SK-N-SH treated with all-trans-retinoic acid at 6 μM for 48 hours (cell line): ENCODE data around the gene F2RL2.

ENCODE experiments used
- ATAC-seq: fragments of 200-7000 bp; cut with Tn5 transposase; 3 replicates; pipeline ENCODE4 v1.9.1; 2020; ENCODE audit warnings: mild to moderate bottlenecking, moderate library complexity
- ARNTL ChIP-seq: fragments of 450-650 bp; formaldehyde crosslinking; IDR thresholded peaks from 2 replicates; pipeline ENCODE4 v1.5.0; 2020; ENCODE audit warnings: low read depth, mild to moderate bottlenecking, moderate library complexity, borderline replicate concordance
- BACH2 ChIP-seq: fragments of 250-450 bp; sonication (Bioruptor Pico); IDR thresholded peaks from 2 replicates; pipeline ENCODE4 v1.9.0; 2021; ENCODE audit warnings: mild to moderate bottlenecking, borderline replicate concordance
- CSDC2 ChIP-seq: fragments of 250-450 bp; sonication (Bioruptor Pico); IDR thresholded peaks from 2 replicates; pipeline ENCODE4 v1.5.0; 2020; ENCODE audit warnings: mild to moderate bottlenecking, moderate library complexity
- ESRRG ChIP-seq: fragments of 250-450 bp; sonication (Bioruptor Pico); IDR thresholded peaks from 2 replicates; pipeline ENCODE4 v1.6.1; 2021; ENCODE audit warnings: mild to moderate bottlenecking
- ISL1 ChIP-seq: fragments of 250-450 bp; sonication (Bioruptor Pico); IDR thresholded peaks from 2 replicates; pipeline ENCODE4 v2.1.2; 2022; ENCODE audit warnings: mild to moderate bottlenecking, moderate library complexity
- OSR1 ChIP-seq: fragments of 250-450 bp; sonication (Bioruptor Pico); IDR thresholded peaks from 2 replicates; pipeline ENCODE4 v1.8.0; 2022; ENCODE audit warnings: moderate library complexity, mild to moderate bottlenecking, inconsistent platforms
- PPARA ChIP-seq: fragments of 250-450 bp; sonication (Bioruptor Pico); IDR thresholded peaks from 2 replicates; pipeline ENCODE4 v1.5.0; 2020; ENCODE audit warnings: mild to moderate bottlenecking, borderline replicate concordance
- SNAI2 ChIP-seq: fragments of 250-450 bp; sonication (Bioruptor Pico); IDR thresholded peaks from 2 replicates; pipeline ENCODE4 v1.5.0; 2020; ENCODE audit warnings: mild to moderate bottlenecking, moderate library complexity
- TCF4 ChIP-seq: fragments of 250-450 bp; sonication (Bioruptor Pico); IDR thresholded peaks from 2 replicates; pipeline ENCODE4 v1.8.0; 2021; ENCODE audit warnings: mild to moderate bottlenecking, moderate library complexity, borderline replicate concordance
- TOX ChIP-seq: fragments of 250-450 bp; sonication (Bioruptor Pico); IDR thresholded peaks from 2 replicates; pipeline ENCODE4 v1.8.0; 2021; ENCODE audit warnings: mild to moderate bottlenecking, moderate library complexity, borderline replicate concordance
- ZFP3 ChIP-seq: fragments of 250-450 bp; sonication (Bioruptor Pico); IDR thresholded peaks from 2 replicates; pipeline ENCODE4 v1.5.0; 2020; ENCODE audit warnings: mild to moderate bottlenecking, moderate library complexity
- ZFP30 ChIP-seq: fragments of 450-650 bp; formaldehyde crosslinking; IDR thresholded peaks from 2 replicates; pipeline ENCODE4 v1.5.0; 2022; ENCODE audit warnings: mild to moderate bottlenecking, moderate library complexity
- ZNF565 ChIP-seq: fragments of 450-650 bp; formaldehyde crosslinking; conservative IDR thresholded peaks from 2 replicates; pipeline ENCODE4 v1.5.0; 2020; ENCODE audit warnings: low read depth, mild to moderate bottlenecking, moderate library complexity
- ZNF8 ChIP-seq: fragments of 450-650 bp; formaldehyde crosslinking; IDR thresholded peaks from 2 replicates; pipeline ENCODE4 v1.5.0; 2020; ENCODE audit warnings: mild to moderate bottlenecking, moderate library complexity
- TF ChIP-seq, protein P1 (sequence below): fragments of 250-450 bp; sonication (Bioruptor Pico); IDR thresholded peaks from 2 replicates; pipeline ENCODE4 v1.5.0; 2020; ENCODE audit warnings: mild to moderate bottlenecking, moderate library complexity
- TF ChIP-seq, protein P2 (sequence below): fragments of 250-450 bp; sonication (Bioruptor Pico); IDR thresholded peaks from 2 replicates; pipeline ENCODE4 v1.5.1; 2021; ENCODE audit warnings: mild to moderate bottlenecking, moderate library complexity
- TF ChIP-seq, protein P3 (sequence below): fragments of 250-450 bp; sonication (Bioruptor Pico); IDR thresholded peaks from 2 replicates; pipeline ENCODE4 v1.8.0; 2021; ENCODE audit warnings: low read depth, mild to moderate bottlenecking, moderate library complexity, borderline replicate concordance
- TF ChIP-seq, protein P4 (sequence below): fragments of 250-450 bp; sonication (Bioruptor Pico); IDR thresholded peaks from 2 replicates; pipeline ENCODE4 v1.8.0; 2020; ENCODE audit warnings: mild to moderate bottlenecking, moderate library complexity, borderline replicate concordance

Gene F2RL2

DNA sequence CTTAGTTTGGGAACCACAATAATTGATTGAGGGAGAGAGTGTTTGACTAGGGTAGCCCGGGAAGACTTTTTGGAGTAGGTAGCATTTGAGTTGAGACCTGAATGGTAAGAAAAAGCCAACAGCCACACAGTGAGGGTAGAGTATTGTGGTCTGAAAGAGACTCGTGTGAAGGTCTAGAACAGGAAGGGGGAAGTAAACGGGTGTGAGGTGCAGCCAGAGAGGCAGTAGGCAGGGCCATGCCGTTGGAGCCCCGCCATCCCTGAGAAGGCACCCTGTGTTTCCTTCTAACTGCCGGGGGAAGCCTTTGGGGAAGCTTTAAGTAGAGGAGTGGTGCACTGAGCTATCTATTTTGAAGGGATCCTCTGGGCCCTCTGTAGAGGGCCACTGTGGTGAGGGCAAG, 3.5 kb upstream of the F2RL2 start:
- no peak for TF ChIP-seq OSR1 (CRISPR knock-in tag)
- no peak for TF ChIP-seq ISL1 (CRISPR knock-in tag)
- TF ChIP-seq ZFP3 (CRISPR knock-in tag): no peak
- no peak for TF ChIP-seq PPARA
- no peak for TF ChIP-seq SNAI2 (CRISPR knock-in tag)
- TF ChIP-seq, protein P1, sequence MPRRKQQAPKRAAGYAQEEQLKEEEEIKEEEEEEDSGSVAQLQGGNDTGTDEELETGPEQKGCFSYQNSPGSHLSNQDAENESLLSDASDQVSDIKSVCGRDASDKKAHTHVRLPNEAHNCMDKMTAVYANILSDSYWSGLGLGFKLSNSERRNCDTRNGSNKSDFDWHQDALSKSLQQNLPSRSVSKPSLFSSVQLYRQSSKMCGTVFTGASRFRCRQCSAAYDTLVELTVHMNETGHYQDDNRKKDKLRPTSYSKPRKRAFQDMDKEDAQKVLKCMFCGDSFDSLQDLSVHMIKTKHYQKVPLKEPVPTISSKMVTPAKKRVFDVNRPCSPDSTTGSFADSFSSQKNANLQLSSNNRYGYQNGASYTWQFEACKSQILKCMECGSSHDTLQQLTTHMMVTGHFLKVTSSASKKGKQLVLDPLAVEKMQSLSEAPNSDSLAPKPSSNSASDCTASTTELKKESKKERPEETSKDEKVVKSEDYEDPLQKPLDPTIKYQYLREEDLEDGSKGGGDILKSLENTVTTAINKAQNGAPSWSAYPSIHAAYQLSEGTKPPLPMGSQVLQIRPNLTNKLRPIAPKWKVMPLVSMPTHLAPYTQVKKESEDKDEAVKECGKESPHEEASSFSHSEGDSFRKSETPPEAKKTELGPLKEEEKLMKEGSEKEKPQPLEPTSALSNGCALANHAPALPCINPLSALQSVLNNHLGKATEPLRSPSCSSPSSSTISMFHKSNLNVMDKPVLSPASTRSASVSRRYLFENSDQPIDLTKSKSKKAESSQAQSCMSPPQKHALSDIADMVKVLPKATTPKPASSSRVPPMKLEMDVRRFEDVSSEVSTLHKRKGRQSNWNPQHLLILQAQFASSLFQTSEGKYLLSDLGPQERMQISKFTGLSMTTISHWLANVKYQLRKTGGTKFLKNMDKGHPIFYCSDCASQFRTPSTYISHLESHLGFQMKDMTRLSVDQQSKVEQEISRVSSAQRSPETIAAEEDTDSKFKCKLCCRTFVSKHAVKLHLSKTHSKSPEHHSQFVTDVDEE (CRISPR knock-in tag): no peak
- no peak for TF ChIP-seq ZNF8 (CRISPR knock-in tag)
- no peak for TF ChIP-seq ZNF565 (CRISPR knock-in tag)
- TF ChIP-seq, protein P2, sequence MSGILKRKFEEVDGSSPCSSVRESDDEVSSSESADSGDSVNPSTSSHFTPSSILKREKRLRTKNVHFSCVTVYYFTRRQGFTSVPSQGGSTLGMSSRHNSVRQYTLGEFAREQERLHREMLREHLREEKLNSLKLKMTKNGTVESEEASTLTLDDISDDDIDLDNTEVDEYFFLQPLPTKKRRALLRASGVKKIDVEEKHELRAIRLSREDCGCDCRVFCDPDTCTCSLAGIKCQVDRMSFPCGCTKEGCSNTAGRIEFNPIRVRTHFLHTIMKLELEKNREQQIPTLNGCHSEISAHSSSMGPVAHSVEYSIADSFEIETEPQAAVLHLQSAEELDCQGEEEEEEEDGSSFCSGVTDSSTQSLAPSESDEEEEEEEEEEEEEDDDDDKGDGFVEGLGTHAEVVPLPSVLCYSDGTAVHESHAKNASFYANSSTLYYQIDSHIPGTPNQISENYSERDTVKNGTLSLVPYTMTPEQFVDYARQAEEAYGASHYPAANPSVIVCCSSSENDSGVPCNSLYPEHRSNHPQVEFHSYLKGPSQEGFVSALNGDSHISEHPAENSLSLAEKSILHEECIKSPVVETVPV (CRISPR knock-in tag): no peak
- TF ChIP-seq ARNTL: no peak
- TF ChIP-seq BACH2: no peak
- TF ChIP-seq, protein P3, sequence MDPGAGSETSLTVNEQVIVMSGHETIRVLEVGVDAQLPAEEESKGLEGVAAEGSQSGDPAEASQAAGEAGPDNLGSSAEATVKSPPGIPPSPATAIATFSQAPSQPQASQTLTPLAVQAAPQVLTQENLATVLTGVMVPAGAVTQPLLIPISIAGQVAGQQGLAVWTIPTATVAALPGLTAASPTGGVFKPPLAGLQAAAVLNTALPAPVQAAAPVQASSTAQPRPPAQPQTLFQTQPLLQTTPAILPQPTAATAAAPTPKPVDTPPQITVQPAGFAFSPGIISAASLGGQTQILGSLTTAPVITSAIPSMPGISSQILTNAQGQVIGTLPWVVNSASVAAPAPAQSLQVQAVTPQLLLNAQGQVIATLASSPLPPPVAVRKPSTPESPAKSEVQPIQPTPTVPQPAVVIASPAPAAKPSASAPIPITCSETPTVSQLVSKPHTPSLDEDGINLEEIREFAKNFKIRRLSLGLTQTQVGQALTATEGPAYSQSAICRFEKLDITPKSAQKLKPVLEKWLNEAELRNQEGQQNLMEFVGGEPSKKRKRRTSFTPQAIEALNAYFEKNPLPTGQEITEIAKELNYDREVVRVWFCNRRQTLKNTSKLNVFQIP (CRISPR knock-in tag): no peak
- TF ChIP-seq, protein P4, sequence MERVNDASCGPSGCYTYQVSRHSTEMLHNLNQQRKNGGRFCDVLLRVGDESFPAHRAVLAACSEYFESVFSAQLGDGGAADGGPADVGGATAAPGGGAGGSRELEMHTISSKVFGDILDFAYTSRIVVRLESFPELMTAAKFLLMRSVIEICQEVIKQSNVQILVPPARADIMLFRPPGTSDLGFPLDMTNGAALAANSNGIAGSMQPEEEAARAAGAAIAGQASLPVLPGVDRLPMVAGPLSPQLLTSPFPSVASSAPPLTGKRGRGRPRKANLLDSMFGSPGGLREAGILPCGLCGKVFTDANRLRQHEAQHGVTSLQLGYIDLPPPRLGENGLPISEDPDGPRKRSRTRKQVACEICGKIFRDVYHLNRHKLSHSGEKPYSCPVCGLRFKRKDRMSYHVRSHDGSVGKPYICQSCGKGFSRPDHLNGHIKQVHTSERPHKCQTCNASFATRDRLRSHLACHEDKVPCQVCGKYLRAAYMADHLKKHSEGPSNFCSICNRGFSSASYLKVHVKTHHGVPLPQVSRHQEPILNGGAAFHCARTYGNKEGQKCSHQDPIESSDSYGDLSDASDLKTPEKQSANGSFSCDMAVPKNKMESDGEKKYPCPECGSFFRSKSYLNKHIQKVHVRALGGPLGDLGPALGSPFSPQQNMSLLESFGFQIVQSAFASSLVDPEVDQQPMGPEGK (CRISPR knock-in tag): no peak
- no peak for TF ChIP-seq CSDC2
- TF ChIP-seq ESRRG (CRISPR knock-in tag): no peak
- no peak for TF ChIP-seq ZFP30 (CRISPR knock-in tag)
- TF ChIP-seq TCF4 (CRISPR knock-in tag): no peak
- TF ChIP-seq, all 23 proteins: peak for 0
- ATAC-seq: no peak

DNA sequence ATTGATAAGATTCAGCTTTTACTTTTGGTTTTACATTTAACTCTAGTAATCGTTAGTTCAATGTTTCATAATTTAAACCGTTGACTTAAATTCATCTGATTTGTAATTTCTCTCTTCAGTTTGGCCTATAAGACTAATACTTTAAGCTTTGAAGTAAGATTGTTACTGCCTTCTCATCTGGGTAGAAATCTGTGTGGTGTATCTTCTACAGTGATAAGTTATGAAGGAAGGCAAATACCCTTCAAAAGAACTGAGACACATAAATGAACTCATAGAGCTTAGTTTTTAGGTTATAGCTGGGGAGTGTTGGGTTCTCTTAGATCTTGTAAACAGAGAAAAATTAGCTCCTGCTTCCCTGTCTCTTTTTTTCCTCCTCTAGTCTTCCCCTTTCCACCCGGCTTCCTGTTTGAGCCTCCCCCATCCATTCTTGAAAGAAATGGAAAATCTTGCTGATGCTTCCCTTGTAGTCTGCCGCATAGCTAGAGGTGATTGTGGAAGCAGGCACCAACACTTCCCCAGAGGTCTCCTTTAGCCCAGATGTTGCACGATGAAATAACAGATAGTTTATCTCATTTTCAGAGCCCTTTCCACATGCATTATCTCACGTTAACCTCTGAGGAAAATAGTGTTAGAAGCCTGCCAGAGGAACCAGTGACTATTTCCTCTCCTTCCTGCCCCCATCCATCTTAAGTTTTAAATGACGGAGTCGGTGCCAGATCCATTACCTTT, 2.0 kb upstream of the F2RL2 start:
- ATAC-seq: no peak
- TF ChIP-seq ARNTL (no peak), TCF4 (CRISPR knock-in tag) (no peak), TOX (no peak), ESRRG (CRISPR knock-in tag) (no peak), ISL1 (CRISPR knock-in tag) (no peak), ZFP3 (CRISPR knock-in tag) (no peak), ZNF565 (CRISPR knock-in tag) (no peak), OSR1 (CRISPR knock-in tag) (no peak), ZFP30 (CRISPR knock-in tag) (no peak)
- TF ChIP-seq, protein P2 (CRISPR knock-in tag): no peak
- TF ChIP-seq, protein P3 (CRISPR knock-in tag): no peak
- TF ChIP-seq, protein P4 (CRISPR knock-in tag): no peak
